Measurements from ENCODE around the gene TMEM150A. TPM values are rescaled to one million over a fixed set of nuclear protein-coding genes. Genes with fewer than 3 reads are reported as not detected.
A peak's percentile ranks its signal among the peaks of the same experiment; 100 is the strongest.

The TMEM150A gene
- total and polyA plus RNA-seq, 2 of the 13 experiments (the other 11 are each of a cell fraction or from before 2014, with no cell fraction given): 30.1 to 70.4 TPM

GRCh38 chr2:85551698-85552678 is 50.5 kb downstream of the TMEM150A start (continued):
- TF ChIP-seq, protein P1, sequence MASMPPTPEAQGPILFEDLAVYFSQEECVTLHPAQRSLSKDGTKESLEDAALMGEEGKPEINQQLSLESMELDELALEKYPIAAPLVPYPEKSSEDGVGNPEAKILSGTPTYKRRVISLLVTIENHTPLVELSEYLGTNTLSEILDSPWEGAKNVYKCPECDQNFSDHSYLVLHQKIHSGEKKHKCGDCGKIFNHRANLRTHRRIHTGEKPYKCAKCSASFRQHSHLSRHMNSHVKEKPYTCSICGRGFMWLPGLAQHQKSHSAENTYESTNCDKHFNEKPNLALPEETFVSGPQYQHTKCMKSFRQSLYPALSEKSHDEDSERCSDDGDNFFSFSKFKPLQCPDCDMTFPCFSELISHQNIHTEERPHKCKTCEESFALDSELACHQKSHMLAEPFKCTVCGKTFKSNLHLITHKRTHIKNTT (CRISPR knock-in tag; IDR thresholded peaks at IDR 0.05): no peak
- TF ChIP-seq SP140L (CRISPR knock-in tag; IDR thresholded peaks at IDR 0.05; ENCODE audit: borderline replicate concordance) (peak; percentile 39; the same call in 1 of the 2 replicates), ZNF788 (CRISPR knock-in tag; IDR thresholded peaks at IDR 0.05; ENCODE audit: borderline replicate concordance) (peak; percentile 66; the same call in 1 of the 2 replicates), SCMH1 (CRISPR knock-in tag; IDR thresholded peaks at IDR 0.05; ENCODE audit: borderline replicate concordance) (no peak), ZNF343 (CRISPR knock-in tag; IDR thresholded peaks at IDR 0.05) (no peak), ETV5 (CRISPR knock-in tag; IDR thresholded peaks at IDR 0.05; ENCODE audit: borderline replicate concordance) (peak; percentile 56; the same call in 1 of the 2 replicates), ZFP1 (CRISPR knock-in tag; IDR thresholded peaks at IDR 0.05) (0 out of 2 replicates have a peak, but pooled peaks have one; percentile 20), ZFP91 (CRISPR knock-in tag; IDR thresholded peaks at IDR 0.05; ENCODE audit: borderline replicate concordance) (0 out of 2 replicates have a peak, but pooled peaks have one; percentile 4), STAT5B (CRISPR knock-in tag; IDR thresholded peaks at IDR 0.05) (no peak), ZNF354B (CRISPR knock-in tag; IDR thresholded peaks at IDR 0.05) (no peak)
- TF ChIP-seq, protein P2, sequence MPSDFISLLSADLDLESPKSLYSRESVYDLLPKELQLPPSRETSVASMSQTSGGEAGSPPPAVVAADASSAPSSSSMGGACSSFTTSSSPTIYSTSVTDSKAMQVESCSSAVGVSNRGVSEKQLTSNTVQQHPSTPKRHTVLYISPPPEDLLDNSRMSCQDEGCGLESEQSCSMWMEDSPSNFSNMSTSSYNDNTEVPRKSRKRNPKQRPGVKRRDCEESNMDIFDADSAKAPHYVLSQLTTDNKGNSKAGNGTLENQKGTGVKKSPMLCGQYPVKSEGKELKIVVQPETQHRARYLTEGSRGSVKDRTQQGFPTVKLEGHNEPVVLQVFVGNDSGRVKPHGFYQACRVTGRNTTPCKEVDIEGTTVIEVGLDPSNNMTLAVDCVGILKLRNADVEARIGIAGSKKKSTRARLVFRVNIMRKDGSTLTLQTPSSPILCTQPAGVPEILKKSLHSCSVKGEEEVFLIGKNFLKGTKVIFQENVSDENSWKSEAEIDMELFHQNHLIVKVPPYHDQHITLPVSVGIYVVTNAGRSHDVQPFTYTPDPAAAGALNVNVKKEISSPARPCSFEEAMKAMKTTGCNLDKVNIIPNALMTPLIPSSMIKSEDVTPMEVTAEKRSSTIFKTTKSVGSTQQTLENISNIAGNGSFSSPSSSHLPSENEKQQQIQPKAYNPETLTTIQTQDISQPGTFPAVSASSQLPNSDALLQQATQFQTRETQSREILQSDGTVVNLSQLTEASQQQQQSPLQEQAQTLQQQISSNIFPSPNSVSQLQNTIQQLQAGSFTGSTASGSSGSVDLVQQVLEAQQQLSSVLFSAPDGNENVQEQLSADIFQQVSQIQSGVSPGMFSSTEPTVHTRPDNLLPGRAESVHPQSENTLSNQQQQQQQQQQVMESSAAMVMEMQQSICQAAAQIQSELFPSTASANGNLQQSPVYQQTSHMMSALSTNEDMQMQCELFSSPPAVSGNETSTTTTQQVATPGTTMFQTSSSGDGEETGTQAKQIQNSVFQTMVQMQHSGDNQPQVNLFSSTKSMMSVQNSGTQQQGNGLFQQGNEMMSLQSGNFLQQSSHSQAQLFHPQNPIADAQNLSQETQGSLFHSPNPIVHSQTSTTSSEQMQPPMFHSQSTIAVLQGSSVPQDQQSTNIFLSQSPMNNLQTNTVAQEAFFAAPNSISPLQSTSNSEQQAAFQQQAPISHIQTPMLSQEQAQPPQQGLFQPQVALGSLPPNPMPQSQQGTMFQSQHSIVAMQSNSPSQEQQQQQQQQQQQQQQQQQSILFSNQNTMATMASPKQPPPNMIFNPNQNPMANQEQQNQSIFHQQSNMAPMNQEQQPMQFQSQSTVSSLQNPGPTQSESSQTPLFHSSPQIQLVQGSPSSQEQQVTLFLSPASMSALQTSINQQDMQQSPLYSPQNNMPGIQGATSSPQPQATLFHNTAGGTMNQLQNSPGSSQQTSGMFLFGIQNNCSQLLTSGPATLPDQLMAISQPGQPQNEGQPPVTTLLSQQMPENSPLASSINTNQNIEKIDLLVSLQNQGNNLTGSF (CRISPR knock-in tag; IDR thresholded peaks at IDR 0.05): no peak
- TF ChIP-seq, protein P3, sequence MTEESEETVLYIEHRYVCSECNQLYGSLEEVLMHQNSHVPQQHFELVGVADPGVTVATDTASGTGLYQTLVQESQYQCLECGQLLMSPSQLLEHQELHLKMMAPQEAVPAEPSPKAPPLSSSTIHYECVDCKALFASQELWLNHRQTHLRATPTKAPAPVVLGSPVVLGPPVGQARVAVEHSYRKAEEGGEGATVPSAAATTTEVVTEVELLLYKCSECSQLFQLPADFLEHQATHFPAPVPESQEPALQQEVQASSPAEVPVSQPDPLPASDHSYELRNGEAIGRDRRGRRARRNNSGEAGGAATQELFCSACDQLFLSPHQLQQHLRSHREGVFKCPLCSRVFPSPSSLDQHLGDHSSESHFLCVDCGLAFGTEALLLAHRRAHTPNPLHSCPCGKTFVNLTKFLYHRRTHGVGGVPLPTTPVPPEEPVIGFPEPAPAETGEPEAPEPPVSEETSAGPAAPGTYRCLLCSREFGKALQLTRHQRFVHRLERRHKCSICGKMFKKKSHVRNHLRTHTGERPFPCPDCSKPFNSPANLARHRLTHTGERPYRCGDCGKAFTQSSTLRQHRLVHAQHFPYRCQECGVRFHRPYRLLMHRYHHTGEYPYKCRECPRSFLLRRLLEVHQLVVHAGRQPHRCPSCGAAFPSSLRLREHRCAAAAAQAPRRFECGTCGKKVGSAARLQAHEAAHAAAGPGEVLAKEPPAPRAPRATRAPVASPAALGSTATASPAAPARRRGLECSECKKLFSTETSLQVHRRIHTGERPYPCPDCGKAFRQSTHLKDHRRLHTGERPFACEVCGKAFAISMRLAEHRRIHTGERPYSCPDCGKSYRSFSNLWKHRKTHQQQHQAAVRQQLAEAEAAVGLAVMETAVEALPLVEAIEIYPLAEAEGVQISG (CRISPR knock-in tag; IDR thresholded peaks at IDR 0.05): no peak; the same call in 1 of the 2 replicates
- TF ChIP-seq, protein P4, sequence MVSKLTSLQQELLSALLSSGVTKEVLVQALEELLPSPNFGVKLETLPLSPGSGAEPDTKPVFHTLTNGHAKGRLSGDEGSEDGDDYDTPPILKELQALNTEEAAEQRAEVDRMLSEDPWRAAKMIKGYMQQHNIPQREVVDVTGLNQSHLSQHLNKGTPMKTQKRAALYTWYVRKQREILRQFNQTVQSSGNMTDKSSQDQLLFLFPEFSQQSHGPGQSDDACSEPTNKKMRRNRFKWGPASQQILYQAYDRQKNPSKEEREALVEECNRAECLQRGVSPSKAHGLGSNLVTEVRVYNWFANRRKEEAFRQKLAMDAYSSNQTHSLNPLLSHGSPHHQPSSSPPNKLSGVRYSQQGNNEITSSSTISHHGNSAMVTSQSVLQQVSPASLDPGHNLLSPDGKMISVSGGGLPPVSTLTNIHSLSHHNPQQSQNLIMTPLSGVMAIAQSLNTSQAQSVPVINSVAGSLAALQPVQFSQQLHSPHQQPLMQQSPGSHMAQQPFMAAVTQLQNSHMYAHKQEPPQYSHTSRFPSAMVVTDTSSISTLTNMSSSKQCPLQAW (CRISPR knock-in tag; IDR thresholded peaks at IDR 0.05): 0 out of 2 replicates have a peak, but pooled peaks have one; percentile 19
